Non-pigmented ciliary epithelial cell (primary cell): ENCODE results near the gene CACNA1H.
"Not testable (repeated sequence)": the region's sequence is repeated elsewhere in the genome, so short reads cannot be mapped to it uniquely, and the experiment has no call there.

ENCODE experiments used
- DNase-seq: peaks from one replicate; pipeline ENCODE4 v3.0.0-alpha.2; 2010; ENCODE audit warnings: low read depth

Gene CACNA1H

GRCh38 chr16:1254821-1255220 lies 101.9 kb downstream of the CACNA1H start:
- DNase-seq: not testable (repeated sequence)

GRCh38 chr16:1255276-1256122 lies 102.6 kb downstream of the CACNA1H start, which contains the start of gene TPSD1:
TSS of gene TPSD1 (plus strand) at chr16:1256069. CDS start at chr16:1256281, 212 bp downstream.
- not testable (repeated sequence) for DNase-seq

- DNase-seq: not testable (repeated sequence)
These were observed 103.5 kb downstream of the CACNA1H start for GRCh38 chr16:1256296-1256873.

- no peak for DNase-seq
These were observed 104.0 kb downstream of the CACNA1H start for GRCh38 chr16:1256874-1257322.

- no peak for DNase-seq
These were observed 104.8 kb downstream of the CACNA1H start for GRCh38 chr16:1257561-1258224.

- no peak for DNase-seq
These were observed 105.3 kb downstream of the CACNA1H start for GRCh38 chr16:1258225-1258600.

- no peak for DNase-seq
These were observed 106.2 kb downstream of the CACNA1H start for GRCh38 chr16:1258906-1259759.

- no peak for DNase-seq
These were observed 106.8 kb downstream of the CACNA1H start for GRCh38 chr16:1259760-1260068.

- DNase-seq: no peak
These were observed 107.3 kb downstream of the CACNA1H start for GRCh38 chr16:1260101-1260680.

GRCh38 chr16:1261131-1261892 lies 108.4 kb downstream of the CACNA1H start:
- DNase-seq: no peak

- no peak for DNase-seq
These were observed 109.4 kb downstream of the CACNA1H start for GRCh38 chr16:1262210-1262845.

GRCh38 chr16:1262846-1263221 lies 109.9 kb downstream of the CACNA1H start:
- DNase-seq: no peak

- no peak for DNase-seq
These were observed 110.9 kb downstream of the CACNA1H start for GRCh38 chr16:1263591-1264344.

- no peak for DNase-seq
These were observed 111.6 kb downstream of the CACNA1H start for GRCh38 chr16:1264345-1265089.

- no peak for DNase-seq
These were observed 112.3 kb downstream of the CACNA1H start for GRCh38 chr16:1265090-1265630.

GRCh38 chr16:1265826-1266225 lies 112.9 kb downstream of the CACNA1H start:
- no peak for DNase-seq

GRCh38 chr16:1269418-1269817 lies 116.5 kb downstream of the CACNA1H start:
- not testable (repeated sequence) for DNase-seq

- no peak for DNase-seq
These were observed 118.4 kb downstream of the CACNA1H start for GRCh38 chr16:1271380-1271723.
